LNCaP clone FGC (cell line): Measurements from ENCODE around the gene CUZD1.
A peak's percentile ranks its signal among the peaks of the same experiment; 100 is the strongest.
"Not testable (repeated sequence)": the region's sequence is repeated elsewhere in the genome, so short reads cannot be mapped to it uniquely, and the experiment has no call there.

Source experiments
- DNase-seq: peaks from one replicate; pipeline ENCODE4 v3.0.0-alpha.2; 2011; ENCODE audit warnings: low read depth
- H3K4me3 ChIP-seq: 2 replicates; pipeline ENCODE4 v1.5.1; 2011; ENCODE audit warnings: mild to moderate bottlenecking, low read depth, low read length, control low read depth
- TF ChIP-seq, protein P1 (sequence below): IDR thresholded peaks from 2 replicates; pipeline ENCODE4 v1.5.1; 2012; ENCODE audit warnings: mild to moderate bottlenecking; ENCODE audit not compliant: control insufficient read depth, insufficient read depth; ENCODE audit errors: extremely low read depth

CUZD1 gene

DNA sequence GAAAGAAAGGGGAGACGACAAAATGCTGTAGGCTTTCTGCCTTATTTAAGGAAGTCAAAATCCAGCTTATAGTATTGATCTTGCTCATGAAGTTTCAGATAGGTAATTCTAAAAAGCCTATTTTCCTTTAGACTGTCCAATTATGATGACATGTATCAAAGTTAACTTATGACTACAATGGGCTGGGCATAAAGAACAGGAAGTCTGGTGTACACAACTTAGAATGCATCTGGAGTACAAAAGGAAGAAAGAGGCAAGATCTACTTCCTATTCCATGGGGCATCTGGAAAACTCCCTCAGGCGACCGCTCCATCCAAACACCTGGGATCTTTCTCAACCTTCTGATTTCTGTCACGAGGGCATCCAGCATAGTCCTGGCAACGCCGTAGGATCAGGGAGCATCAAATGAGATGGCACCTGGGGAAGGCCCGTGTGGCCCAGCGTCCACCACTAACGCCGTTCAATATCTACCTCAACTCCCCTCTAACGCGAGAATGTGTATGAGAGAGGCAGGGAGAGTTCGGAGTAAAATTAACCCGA lies 33.2 kb upstream of the CUZD1 start:
- TF ChIP-seq, protein P1, sequence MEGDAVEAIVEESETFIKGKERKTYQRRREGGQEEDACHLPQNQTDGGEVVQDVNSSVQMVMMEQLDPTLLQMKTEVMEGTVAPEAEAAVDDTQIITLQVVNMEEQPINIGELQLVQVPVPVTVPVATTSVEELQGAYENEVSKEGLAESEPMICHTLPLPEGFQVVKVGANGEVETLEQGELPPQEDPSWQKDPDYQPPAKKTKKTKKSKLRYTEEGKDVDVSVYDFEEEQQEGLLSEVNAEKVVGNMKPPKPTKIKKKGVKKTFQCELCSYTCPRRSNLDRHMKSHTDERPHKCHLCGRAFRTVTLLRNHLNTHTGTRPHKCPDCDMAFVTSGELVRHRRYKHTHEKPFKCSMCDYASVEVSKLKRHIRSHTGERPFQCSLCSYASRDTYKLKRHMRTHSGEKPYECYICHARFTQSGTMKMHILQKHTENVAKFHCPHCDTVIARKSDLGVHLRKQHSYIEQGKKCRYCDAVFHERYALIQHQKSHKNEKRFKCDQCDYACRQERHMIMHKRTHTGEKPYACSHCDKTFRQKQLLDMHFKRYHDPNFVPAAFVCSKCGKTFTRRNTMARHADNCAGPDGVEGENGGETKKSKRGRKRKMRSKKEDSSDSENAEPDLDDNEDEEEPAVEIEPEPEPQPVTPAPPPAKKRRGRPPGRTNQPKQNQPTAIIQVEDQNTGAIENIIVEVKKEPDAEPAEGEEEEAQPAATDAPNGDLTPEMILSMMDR: no peak
- DNase-seq: peak; percentile 28
- peak overlapping the region; percentile 60 for H3K4me3 ChIP-seq

DNA sequence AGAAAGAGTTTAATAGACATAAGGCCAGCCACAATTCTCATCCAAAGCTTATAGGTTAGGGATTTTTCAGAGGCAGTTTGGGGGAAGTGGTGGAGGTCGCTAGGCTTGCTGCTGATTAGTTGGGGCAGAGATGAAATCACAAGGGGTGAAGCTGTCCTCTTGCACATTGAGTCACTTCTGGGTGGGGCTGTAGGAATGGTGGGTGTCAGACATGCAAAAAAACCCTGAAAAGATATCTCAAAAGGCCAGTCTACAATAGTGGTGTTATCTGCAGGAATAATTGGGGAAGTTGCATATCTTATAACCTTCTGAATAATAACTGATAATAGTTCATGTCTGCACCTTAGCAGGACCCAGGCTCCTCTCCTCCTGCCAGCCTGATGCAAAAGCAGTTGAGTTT lies 31.6 kb upstream of the CUZD1 start:
- no peak overlapping the region for H3K4me3 ChIP-seq
- DNase-seq: no peak
- TF ChIP-seq, protein P1: no peak

DNA sequence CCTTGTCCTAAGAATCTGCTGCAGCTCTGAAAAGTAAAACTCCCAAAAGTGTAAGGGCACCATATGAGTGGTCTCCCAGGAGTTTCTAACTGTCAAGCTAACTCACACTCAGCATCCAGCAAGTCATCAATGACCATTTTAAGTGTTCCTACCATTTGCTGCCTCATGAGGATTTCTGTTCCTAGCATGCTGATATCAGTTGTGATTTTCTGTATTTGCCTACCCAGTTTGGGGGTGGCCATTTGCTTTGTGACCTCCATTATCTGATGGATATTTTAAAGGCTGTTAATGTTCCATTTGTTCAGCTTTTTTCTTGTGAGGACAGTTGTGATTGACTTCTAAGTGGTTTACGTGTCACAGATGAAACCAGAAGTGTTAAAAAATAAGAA lies 30.8 kb upstream of the CUZD1 start:
- H3K4me3 ChIP-seq: no peak overlapping the region
- no peak for DNase-seq
- TF ChIP-seq, protein P1: no peak

DNA sequence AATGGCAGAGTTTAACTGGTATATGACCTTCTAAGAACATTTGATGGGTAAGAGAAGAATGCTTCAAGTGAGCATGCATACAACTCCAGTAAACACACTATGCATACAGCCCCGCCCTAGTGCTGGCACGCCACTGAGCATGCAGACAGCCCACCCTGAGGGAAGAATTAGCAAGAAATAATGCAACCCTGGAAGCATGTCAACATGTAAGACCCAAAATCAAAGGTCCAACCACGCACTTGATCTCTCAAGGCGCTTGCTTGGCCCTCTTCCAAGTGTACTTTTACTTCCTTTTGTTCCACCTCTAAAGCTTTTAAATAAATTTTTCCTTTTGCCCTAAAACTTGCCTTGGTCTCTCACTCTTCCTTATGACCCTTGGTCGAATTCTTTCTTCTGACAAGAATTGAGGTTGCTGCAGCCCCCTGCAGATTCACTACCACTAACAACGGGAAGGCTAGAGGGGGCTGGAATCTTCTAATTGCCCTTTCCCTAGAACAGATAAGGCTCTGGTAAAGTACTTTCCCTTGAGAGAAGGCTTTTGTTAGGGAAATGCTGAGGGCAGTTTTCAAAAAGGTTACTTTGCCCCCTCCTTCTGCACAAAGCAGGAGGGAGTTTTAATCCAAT lies 30.3 kb upstream of the CUZD1 start:
- no peak for DNase-seq
- no peak overlapping the region for H3K4me3 ChIP-seq
- TF ChIP-seq, protein P1: no peak

DNA sequence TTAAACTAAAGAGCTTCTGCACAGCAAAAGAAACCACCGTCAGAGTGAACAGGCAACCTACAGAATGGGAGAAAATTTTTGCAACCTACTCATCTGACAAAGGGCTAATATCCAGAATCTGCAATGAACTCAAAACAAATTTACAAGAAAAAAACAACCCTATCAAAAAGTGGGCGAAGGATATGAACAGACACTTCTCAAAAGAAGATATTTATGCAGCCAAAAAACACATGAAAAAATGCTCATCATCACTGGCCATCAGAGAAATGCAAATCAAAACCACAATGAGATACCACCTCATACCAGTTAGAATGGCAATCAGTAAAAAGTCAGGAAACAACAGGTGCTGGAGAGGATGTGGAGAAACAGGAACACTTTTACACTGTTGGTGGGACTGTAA lies 26.3 kb upstream of the CUZD1 start:
- DNase-seq, H3K4me3 ChIP-seq: not testable (repeated sequence)

DNA sequence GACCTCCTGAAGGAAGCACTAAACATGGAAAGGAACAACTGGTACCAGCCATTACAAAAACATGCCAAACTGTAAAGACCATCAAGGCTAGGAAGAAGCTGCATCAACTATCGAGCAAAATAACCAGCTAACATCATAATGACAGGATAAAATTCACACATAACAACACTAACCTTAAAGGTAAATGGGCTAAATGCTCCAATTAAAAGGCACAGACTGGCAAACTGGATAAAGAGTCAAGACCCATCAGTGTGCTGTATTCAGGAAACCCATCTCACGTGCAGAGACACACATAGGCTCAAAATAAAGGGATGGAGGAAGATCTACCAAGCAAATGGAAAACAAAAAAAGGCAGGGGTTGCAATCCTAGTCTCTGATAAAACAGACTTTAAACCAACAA lies 23.1 kb upstream of the CUZD1 start:
- H3K4me3 ChIP-seq, DNase-seq: not testable (repeated sequence)

DNA sequence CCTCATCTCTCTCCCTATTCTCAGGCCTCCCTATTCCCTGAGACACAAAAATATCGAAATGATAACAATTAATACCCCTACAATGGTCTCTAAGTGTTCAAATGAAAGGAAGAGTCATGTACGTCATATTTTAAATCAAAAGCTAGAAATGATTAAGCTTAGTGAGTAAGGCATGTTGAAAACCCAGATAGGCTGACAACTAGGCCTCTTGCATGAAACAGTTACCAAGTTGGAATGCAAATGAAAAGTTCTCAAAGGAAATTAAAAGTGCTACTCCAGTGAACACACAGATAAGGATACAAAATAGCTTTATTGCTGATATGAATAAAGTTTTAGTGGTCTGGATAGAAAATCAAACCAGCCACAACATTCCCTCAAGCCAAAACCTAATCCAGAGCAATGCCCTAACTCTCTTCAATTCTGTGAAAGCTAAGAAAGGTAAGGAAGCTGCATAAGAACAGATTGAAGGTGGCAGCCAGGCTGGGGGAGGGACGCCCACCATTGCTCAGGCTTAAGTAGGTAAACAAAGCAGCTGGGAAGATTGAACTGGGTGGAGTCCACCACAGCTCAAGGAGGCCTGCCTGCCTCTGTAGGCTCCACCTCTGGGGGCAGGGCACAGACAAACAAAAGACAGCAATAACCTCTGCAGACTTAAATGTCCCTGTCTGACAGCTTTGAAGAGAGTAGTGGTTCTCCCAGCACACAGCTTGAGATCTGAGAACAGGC lies 21.3 kb upstream of the CUZD1 start:
- H3K4me3 ChIP-seq, DNase-seq: not testable (repeated sequence)

DNA sequence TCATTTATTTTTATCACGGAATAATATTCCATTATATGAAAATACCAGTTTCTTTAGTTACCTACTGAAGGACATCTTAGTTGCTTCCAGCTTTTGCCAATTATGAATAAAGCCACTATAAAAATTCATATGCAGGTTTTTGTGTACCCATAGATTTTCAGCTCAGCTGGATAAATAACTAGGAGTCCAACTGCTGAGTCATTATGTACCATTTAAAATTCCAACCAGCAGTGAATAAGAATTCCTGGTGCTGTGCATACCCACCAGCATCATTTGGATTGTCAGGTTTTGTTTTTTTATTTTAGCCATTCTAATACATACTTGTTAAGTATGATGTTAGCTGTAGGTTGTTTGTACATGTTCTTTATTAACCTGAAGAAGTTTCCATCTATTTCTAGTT lies 19.2 kb upstream of the CUZD1 start:
- peak; percentile 80 for DNase-seq
- 0 out of 2 replicates have a peak overlapping the region, but pooled peaks have one; percentile 28 for H3K4me3 ChIP-seq
- TF ChIP-seq, protein P1: no peak
